Upper lobe of left lung (tissue), 4 donors: ENCODE measurements around the gene DFFA.

Source experiments
- CTCF ChIP-seq, 6 experiments: fragments of 450-650 bp in 4 of 6; fragments of 200-600 bp in 2 of 6; sonication (generic) in 2 of 6; IDR thresholded peaks; one replicate each; pipeline ENCODE4 v1.5.1; 2016 to 2019; ENCODE audit warnings: antibody characterized with exemption in 6 of 6
- POLR2AphosphoS5 ChIP-seq, 2 donors: sonication (generic); formaldehyde crosslinking; IDR thresholded peaks; one replicate each; pipeline ENCODE4 v1.5.1; 2017; ENCODE audit warnings: antibody characterized with exemption in 2 of 2

GRCh38 chr1:10444248-10444647 is 28.1 kb downstream of the DFFA start:
- no peak for TF ChIP-seq CTCF (IDR thresholded peaks at IDR 0.05)
- TF ChIP-seq POLR2AphosphoS5 (IDR thresholded peaks at IDR 0.05), result no peak
